A673 (cell line): ENCODE results near the gene INPP5A. TPM values are rescaled to one million over a fixed set of nuclear protein-coding genes. Genes with fewer than 3 reads are reported as not detected.
"Not testable (repeated sequence)": the region's sequence is repeated elsewhere in the genome, so short reads cannot be mapped to it uniquely, and the experiment has no call there.

Experiments used
- BruUV-seq: library from RNA; stranded (reverse); fragments of 400-500 nt; replicated peaks from 2 replicates; lab custom pipeline; 2021; lab: Mats Ljungman, UMichigan
- CTCF ChIA-PET: fragments of 300-600 bp; sonication (Branson Sonifier 250); formaldehyde crosslinking; loops from one replicate; lab custom pipeline; 2022; ENCODE audit warnings: antibody characterized with exemption; lab: Charles Lee
- POLR2A ChIA-PET: fragments of 300-600 bp; sonication (Branson Sonifier 250); formaldehyde crosslinking; loops from one replicate; lab custom pipeline; 2022; ENCODE audit warnings: antibody characterized with exemption; ENCODE audit not compliant: low non-redundant PET; lab: Charles Lee
- DNase-seq: peaks from one replicate; pipeline ENCODE4 v3.0.0-alpha.2; 2015; ENCODE audit warnings: low spot score
- H3K27ac ChIP-seq: fragments of 200-600 bp; sonication (generic); 2 replicates; pipeline ENCODE4 v1.5.1; 2016; ENCODE audit warnings: mixed run types, low read depth, mild to moderate bottlenecking, mixed read lengths, antibody characterized with exemption, low read length; ENCODE audit not compliant: poor library complexity, severe bottlenecking
- H3K27me3 ChIP-seq: fragments of 200-600 bp; sonication (generic); replicated peaks from 2 replicates; pipeline ENCODE4 v1.6.1; 2017; ENCODE audit warnings: mixed run types, low read depth, mild to moderate bottlenecking, mixed read lengths, antibody characterized with exemption, low read length; ENCODE audit not compliant: insufficient read depth, poor library complexity
- H3K36me3 ChIP-seq: fragments of 200-600 bp; sonication (generic); 2 replicates; pipeline ENCODE4 v1.6.1; 2016; ENCODE audit warnings: mixed run types, mild to moderate bottlenecking, mixed read lengths, antibody characterized with exemption, low read length; ENCODE audit not compliant: insufficient read depth, poor library complexity, severe bottlenecking
- H3K4me1 ChIP-seq: fragments of 200-600 bp; sonication (generic); 2 replicates; pipeline ENCODE4 v1.6.1; 2017; ENCODE audit warnings: mixed run types, mild to moderate bottlenecking, mixed read lengths, antibody characterized with exemption, low read length; ENCODE audit not compliant: insufficient read depth, poor library complexity, severe bottlenecking
- H3K4me3 ChIP-seq: fragments of 200-600 bp; sonication (generic); 2 replicates; pipeline ENCODE4 v1.5.1; 2016; ENCODE audit warnings: low read depth, mixed run types, mild to moderate bottlenecking, mixed read lengths, low read length; ENCODE audit not compliant: poor library complexity, severe bottlenecking
- H3K9me3 ChIP-seq: fragments of 200-600 bp; sonication (generic); 2 replicates; pipeline ENCODE4 v1.6.1; 2016; ENCODE audit warnings: mixed run types, low read depth, mild to moderate bottlenecking, mixed read lengths, antibody characterized with exemption, low read length; ENCODE audit not compliant: poor library complexity, severe bottlenecking
- EZH2 ChIP-seq: fragments of 200-600 bp; sonication (generic); IDR thresholded peaks from 2 replicates; pipeline ENCODE4 v1.6.1; 2017; ENCODE audit warnings: borderline replicate concordance, low read depth, mild to moderate bottlenecking, mixed read lengths, antibody characterized with exemption, low read length; ENCODE audit not compliant: poor library complexity, severe bottlenecking
- intact Hi-C: fragments of 100-400 bp; cut with micrococcal nuclease; formaldehyde crosslinking; loops from one replicate; pipeline ENCODE4 v1.10.0; 2022; ENCODE audit not compliant: unreplicated experiment
- total RNA-seq: library from RNA; stranded (reverse); gene quantifications from 2 replicates; pipeline ENCODE4 v1.2.3, GENCODE V29; 2021
- TF ChIP-seq, protein P1 (sequence below): fragments of 300-800, 200-600 bp; sonication (generic); conservative IDR thresholded peaks from 2 replicates; pipeline ENCODE4 v1.5.1; 2017; ENCODE audit warnings: low read depth, mild to moderate bottlenecking, antibody characterized with exemption, low read length, moderate library complexity, mixed read lengths

Gene INPP5A
- total RNA-seq, 1 experiment from 2014 or later: 21.8 TPM

DNA sequence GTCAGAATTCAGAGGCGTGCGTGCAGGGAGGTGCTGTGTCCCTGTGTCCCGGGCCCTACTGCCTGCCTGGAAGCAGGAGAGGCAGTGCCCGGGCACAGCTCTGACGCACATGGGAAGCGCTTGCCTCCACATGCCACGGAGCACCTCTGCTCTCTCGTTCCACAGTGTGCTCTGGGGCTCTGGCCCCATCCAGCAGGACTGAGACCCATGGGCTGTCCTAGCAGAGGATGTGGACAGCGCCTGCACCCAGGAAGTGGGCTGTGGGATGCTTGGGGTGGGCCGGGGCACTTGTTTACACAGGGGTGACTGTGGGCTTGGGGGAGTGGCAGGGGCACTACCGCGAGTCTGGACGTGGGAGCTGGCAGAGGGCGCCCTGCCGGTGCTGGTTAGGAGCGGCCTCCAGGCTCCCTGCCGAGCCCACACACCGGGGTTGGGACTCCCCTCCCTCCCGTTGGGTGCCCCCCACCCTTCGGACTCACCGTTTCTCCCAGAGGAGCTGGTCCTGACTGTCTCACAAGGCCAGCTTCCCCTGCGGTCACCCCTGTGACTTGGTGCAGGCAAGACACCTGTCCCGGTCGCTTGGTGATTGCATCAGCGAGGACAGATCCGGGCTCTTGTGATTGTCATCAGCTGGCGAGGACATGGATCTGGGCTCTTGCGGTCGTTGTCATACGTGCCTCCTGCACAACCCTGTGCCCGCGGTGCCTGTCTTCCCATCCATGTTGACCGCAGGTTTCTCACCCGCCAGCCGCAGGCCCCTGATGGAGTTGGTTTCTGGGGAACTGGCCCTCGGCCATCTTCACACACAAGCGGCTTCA, 165.2 kb downstream of the INPP5A start:
- DNase-seq: no peak
- Histone ChIP-seq H3K27ac (no peak overlapping the region), H3K27me3 (no peaks in the 10 kb centered on the region), H3K4me1 (peaks cover 16% of the 10 kb centered on the region), H3K4me3 (no peak overlapping the region), H3K9me3 (peaks cover 14% of the 10 kb centered on the region), H3K36me3 (no peaks in the 10 kb centered on the region)
- POLR2A ChIA-PET: no interaction called here
- CTCF ChIA-PET: no interaction called here
- TF ChIP-seq, protein P1, sequence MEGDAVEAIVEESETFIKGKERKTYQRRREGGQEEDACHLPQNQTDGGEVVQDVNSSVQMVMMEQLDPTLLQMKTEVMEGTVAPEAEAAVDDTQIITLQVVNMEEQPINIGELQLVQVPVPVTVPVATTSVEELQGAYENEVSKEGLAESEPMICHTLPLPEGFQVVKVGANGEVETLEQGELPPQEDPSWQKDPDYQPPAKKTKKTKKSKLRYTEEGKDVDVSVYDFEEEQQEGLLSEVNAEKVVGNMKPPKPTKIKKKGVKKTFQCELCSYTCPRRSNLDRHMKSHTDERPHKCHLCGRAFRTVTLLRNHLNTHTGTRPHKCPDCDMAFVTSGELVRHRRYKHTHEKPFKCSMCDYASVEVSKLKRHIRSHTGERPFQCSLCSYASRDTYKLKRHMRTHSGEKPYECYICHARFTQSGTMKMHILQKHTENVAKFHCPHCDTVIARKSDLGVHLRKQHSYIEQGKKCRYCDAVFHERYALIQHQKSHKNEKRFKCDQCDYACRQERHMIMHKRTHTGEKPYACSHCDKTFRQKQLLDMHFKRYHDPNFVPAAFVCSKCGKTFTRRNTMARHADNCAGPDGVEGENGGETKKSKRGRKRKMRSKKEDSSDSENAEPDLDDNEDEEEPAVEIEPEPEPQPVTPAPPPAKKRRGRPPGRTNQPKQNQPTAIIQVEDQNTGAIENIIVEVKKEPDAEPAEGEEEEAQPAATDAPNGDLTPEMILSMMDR: no peak
- no peak for TF ChIP-seq EZH2
- intact Hi-C loops: no loop called here
- BruUV-seq: no TSS peak

DNA sequence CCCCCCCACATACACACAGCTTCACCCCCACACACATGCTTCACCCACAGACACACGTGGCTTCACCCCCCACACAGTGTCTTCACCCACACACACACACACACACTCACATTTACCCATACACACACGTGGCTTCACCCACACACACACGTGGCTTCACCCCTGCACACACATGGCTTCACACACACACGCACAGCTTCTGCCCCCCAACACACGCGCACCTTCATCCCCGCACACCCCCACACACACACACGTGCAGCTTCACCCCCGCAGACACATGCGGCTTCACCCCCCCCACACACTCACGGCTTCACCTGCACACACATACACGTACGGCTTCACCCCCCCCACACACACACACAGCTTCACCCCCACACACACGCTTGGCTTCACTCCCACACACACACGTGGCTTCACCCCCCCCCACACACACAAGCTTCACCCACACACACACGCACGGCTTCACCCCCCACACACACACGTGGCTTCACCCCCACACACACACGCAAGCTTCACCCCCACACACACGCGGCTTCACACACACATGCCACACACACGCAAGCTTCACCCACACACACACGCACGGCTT, 165.9 kb downstream of the INPP5A start:
- Histone ChIP-seq H3K27me3 (no peaks in the 10 kb centered on the region), H3K27ac (no peak overlapping the region), H3K4me1 (peaks cover 16% of the 10 kb centered on the region), H3K9me3 (peaks cover 14% of the 10 kb centered on the region), H3K36me3 (no peaks in the 10 kb centered on the region), H3K4me3 (no peak overlapping the region)
- no peak for TF ChIP-seq EZH2
- TF ChIP-seq, protein P1: no peak
- ChIA-PET CTCF (no interaction called here), POLR2A (no interaction called here)
- no TSS peak for BruUV-seq
- DNase-seq: no peak
- intact Hi-C loops: no loop called here

DNA sequence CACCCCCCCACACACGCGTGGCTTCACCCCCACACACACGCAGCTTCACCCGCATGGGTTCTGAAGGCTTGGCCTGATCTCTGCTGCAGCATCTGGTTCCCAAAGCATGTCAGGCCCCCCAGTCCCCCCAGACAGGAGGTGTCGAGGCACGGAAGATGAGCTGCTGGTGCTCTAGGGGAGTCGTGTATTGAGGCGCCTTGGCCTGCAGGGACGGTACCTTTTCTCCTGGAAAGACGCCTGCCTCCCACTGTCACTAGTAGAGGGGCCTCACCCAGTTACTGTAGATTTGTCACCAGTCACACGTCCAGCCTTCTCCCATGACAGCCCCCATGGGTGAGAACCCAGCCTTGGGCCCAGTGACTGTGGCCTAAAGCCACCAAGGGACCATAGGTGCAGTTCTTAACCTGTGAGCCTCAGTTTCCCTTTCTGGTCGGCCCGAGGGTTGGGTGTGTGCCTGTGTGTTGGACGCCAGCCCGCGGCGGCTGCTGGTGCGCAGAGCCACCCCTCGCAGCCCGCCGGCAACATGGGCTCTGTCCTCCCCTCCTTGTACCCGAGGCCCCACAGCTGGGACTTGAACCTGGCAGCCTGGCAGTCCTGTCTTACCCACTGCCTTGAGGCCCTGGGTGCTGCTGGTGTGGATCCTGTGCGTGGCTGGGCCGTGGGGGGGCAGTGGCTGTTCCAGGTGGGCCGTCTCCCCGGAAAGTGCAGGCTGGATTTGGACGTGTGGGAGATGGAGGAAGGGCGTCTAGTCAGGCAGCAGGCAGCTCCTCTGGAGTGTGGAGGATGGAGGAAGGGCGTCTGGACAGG, 166.6 kb downstream of the INPP5A start:
- Histone ChIP-seq H3K27me3 (no peaks in the 10 kb centered on the region), H3K4me3 (no peak overlapping the region), H3K36me3 (no peaks in the 10 kb centered on the region), H3K27ac (no peak overlapping the region), H3K9me3 (peaks cover 14% of the 10 kb centered on the region), H3K4me1 (peaks cover 16% of the 10 kb centered on the region)
- CTCF ChIA-PET: no interaction called here
- TF ChIP-seq, protein P1: no peak
- no peak for TF ChIP-seq EZH2
- no TSS peak for BruUV-seq
- no peak for DNase-seq
- POLR2A ChIA-PET: no interaction called here
- intact Hi-C loops: no loop called here

DNA sequence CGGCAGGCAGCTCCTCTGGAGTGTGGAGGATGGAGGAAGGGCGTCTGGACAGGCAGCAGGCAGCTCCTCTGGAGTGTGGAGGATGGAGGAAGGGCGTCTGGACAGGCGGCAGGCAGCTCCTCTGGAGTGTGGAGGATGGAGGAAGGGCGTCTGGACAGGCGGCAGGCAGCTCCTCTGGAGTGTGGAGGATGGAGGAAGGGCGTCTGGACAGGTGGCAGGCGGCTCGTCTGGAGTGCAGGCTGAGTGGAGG, 167.2 kb downstream of the INPP5A start:
- BruUV-seq, intact Hi-C loops, CTCF ChIA-PET, DNase-seq, H3K27ac ChIP-seq, H3K36me3 ChIP-seq, H3K27me3 ChIP-seq, H3K4me3 ChIP-seq, POLR2A ChIA-PET: not testable (repeated sequence)
- Histone ChIP-seq H3K9me3 (peaks cover 14% of the 10 kb centered on the region), H3K4me1 (peaks cover 15% of the 10 kb centered on the region)
